DMS79 (cell line): ENCODE measurements around the gene CRYAB.
"Not testable (repeated sequence)": the region's sequence is repeated elsewhere in the genome, so short reads cannot be mapped to it uniquely, and the experiment has no call there.

ENCODE experiments used
- DNase-seq: peaks from one replicate; lab custom pipeline; 2025; lab: John Stamatoyannopoulos, UW

Gene CRYAB

GRCh38 chr11:111933872-111934271, 22.3 kb upstream of the CRYAB start:
- no peak for DNase-seq

GRCh38 chr11:111933176-111933575, 21.6 kb upstream of the CRYAB start:
- DNase-seq, result not testable (repeated sequence)

GRCh38 chr11:111932611-111932950, 21.0 kb upstream of the CRYAB start:
- no peak for DNase-seq

- no peak for DNase-seq
These were observed 18.9 kb upstream of the CRYAB start for GRCh38 chr11:111930472-111930871.

- peak; percentile 99 for DNase-seq
These were observed 15.2 kb upstream of the CRYAB start for GRCh38 chr11:111926505-111927391.

DNA sequence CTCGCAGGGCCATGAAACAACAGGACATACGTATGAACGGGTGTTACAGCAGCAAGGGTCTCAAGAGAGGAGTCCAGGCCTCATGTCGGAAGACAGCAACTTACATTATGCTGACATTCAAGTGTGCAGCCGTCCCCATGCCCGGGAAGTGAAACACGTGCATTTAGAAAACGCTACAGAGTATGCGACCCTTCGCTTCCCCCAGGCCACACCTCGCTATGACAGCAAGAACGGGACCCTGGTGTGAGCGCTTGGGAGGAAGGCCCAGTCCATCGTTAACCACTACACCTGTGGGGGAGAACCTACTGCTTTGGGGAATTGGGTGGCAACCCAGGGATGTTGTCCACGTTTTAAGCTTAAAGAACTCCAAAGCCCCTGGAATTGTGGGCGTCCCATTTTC, 14.4 kb upstream of the CRYAB start:
- DNase-seq, result no peak

- no peak for DNase-seq
These were observed 12.4 kb upstream of the CRYAB start for GRCh38 chr11:111923951-111924350.

- DNase-seq, result no peak
These were observed 11.8 kb upstream of the CRYAB start for GRCh38 chr11:111923351-111923788.

DNA sequence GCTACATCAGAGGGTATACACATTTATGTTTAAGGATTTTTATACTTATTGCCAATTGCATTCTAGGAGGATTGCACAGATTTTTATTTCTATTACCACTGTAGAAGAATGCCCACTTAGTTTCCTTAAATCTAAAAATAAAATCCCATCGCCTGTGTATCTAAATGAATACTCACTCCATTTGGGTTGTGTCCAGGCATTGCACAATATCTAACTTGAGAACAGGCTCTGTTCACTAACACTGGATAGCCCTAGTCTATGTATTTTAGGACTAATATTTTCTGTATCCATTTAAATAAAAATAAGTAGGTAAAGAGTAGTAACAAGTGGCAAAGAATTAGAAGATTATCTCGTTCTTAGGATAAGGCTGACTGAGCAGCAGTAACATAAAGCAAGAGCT, 11.2 kb upstream of the CRYAB start:
- DNase-seq, result no peak

- no peak for DNase-seq
These were observed 10.1 kb upstream of the CRYAB start for GRCh38 chr11:111921541-111922230.

- no peak for DNase-seq
These were observed 9.3 kb upstream of the CRYAB start for GRCh38 chr11:111920908-111921307.

- peak; percentile 98 for DNase-seq
These were observed 7.1 kb upstream of the CRYAB start, which contains the start of gene C11orf52 for GRCh38 chr11:111918390-111919256. TSS of gene C11orf52 (plus strand) at chr11:111918913. CDS start at chr11:111918973, 60 bp downstream.

DNA sequence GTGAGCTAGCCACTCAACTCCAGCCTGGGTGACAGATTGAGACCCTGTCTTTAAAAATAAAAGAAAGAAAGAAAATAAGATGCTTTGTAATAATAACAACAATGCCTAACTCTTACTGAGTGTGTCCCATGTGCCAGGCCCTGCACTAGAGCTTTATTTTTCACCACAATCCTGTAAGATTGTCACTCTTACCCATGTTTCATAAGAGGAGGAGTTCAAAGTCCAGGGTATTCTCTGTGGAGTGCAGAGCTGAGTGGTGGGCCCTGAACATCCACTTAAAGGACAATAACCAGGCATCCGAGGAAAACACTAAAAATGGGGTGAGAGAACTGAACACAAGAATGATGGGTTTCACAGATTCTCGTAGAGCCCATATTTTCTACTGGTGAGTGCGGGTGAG, 6.2 kb upstream of the CRYAB start:
- no peak for DNase-seq

- no peak for DNase-seq
These were observed 5.7 kb upstream of the CRYAB start for GRCh38 chr11:111917312-111917711.

DNA sequence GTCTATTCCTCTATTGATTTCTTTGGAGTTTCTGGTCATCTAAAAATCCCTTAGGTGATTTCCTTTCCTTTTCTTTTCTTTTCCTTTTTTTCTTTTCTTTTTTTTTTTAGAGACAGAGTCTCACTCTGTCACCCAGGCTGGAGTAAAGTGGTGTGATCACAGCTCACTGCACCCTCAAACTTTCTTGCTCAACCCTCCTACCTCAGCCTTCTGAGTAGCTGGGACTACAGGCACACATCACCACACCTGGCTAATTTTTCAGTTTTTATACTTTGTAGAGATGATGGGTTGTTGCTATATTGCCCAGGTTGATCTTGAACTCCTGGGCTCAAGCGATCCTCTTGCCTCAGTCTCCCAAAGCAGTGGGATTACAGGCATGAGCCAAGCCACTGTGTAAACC, 5.2 kb upstream of the CRYAB start:
- DNase-seq, result no peak

DNA sequence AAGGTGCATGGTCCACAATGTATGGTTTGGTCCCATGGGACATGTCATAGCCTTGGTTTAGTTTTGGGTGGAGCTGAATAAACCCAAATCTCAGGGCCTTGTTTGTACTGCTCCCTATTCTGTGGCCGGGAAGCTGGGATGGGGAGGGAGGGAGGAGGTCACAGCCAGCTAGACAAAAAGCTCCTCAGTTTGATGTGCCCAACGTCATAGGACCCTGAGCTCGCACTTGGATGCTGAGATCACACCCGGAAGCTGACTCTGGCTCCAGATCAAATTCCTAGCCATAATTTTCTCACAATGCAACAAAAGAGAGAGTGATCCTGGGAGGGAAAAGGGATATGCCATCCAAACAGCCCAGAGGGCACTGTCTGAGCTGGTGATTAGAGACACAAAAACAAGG, 2.4 kb upstream of the CRYAB start:
- DNase-seq, result no peak

- DNase-seq, result no peak
These were observed 1.7 kb upstream of the CRYAB start for GRCh38 chr11:111913031-111913861.

DNA sequence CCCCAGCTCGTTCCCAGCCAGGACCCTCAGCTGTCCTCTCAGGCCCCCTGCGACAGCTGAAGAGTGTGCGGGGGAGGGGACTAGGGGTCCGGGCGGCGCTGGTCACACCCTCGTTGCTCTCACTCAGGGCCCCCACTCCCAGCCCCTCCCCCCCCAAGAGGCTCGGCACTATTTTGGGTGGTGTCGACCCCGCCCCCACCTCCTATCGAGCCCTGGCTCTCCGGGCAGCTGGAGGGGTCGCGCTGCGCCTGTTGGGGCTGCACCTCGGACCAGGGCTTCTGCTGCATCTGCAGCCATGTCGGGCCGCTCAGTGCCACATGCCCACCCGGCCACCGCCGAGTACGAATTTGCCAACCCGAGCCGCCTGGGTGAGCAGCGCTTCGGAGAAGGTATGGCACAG, 965 bp upstream of the CRYAB start, which contains the start of gene HSPB2:
Gene HSPB2, plus strand, starts transcription at position 200 of the 400 bp plus-strand sequence. Its CDS starts 96 bp downstream, at position 296.
- DNase-seq, result no peak

GRCh38 chr11:111910676-111911562, 651 bp downstream of the CRYAB start:
- DNase-seq, result peak; percentile 28

DNA sequence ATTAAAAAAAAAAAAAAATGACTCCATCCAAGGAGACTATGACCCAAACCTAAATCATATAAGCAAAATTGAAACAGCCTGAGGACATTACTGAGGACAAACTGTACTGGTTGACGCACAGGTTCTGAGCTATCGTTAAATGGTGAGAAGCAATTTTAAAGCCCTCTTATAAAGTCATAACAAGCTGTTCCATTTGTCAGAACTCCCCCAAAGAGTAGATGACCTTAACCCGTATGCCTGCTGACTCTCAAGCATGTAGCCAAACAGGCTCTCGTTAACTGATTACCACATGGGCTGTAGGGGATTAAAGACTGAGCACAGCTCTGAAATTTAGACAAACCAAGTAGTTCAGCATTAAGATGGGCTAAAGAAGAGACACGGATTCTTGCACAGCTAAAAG, 2.2 kb downstream of the CRYAB start:
- DNase-seq, result no peak
